Measurements from ENCODE around the gene VSNL1. TPM values are rescaled to one million over a fixed set of nuclear protein-coding genes. Genes with fewer than 3 reads are reported as not detected.

VSNL1 gene
- total and polyA plus RNA-seq, 10 of the 15 experiments (the other 5 are each of a cell fraction or from before 2014, with no cell fraction given), result 0.04 to 0.30 (median 0.12) TPM; not detected in 4

GRCh38 chr2:17599617-17600016 is 59.1 kb downstream of the VSNL1 start:
- H3K36me3 ChIP-seq (ENCODE audit: control insufficient read depth in 2 of 2, insufficient read depth in 2 of 2, low read length in 1 of 2), result no peaks in the 10 kb centered on the region
- no peak overlapping the region for H3K4me3 ChIP-seq
- no peak overlapping the region for H3K4me2 ChIP-seq (ENCODE audit: control insufficient read depth, insufficient read depth)
- ChIA-PET POLR2A (no interaction called here), CTCF (no interaction called here), RAD21 (ENCODE audit: unreplicated experiment) (no interaction called here), SMC1A (ENCODE audit: uncharacterized antibody, unreplicated experiment) (interaction anchor here (1.3 to 1.9 kb wide), 2 partner anchors 8 to 26 kb away, joined by 3 to 7 read pairs; no protein-coding TSS in a partner anchor)
- no peaks in the 10 kb centered on the region for H3K9me3 ChIP-seq (replicated peaks; ENCODE audit: control insufficient read depth, insufficient read depth, low read length)
- H4K20me1 ChIP-seq (ENCODE audit: control insufficient read depth, insufficient read depth), result no peaks in the 10 kb centered on the region
- H3K9ac ChIP-seq (ENCODE audit: control insufficient read depth, insufficient read depth, low read length), result no peak overlapping the region
- WGBS (ENCODE audit: insufficient coverage, insufficient replicate concordance, low lambda C conversion rate, missing lambda C conversion rate), result 7% methylated on average over 1 of the region's 1 CpG
- in situ Hi-C loops (cut with MboI) (no loop called here), intact Hi-C loops (cut with micrococcal nuclease; ENCODE audit: unreplicated experiment) (no loop called here)
- DNase-seq (ENCODE audit: low read depth, low spot score) (no peak), FAIRE-seq (no peak), ATAC-seq (no peak)
- H2AFZ ChIP-seq (ENCODE audit: control insufficient read depth, low read depth, low read length), result no peak overlapping the region
- BruUV-seq (replicated peaks), result no TSS peak
- TF ChIP-seq MEF2B (IDR thresholded peaks at IDR 0.05; ENCODE audit: partially characterized antibody, poor library complexity, severe bottlenecking) (no peak), IRF4 (IDR thresholded peaks at IDR 0.05; ENCODE audit: low read depth, low read length) (no peak), JUNB (IDR thresholded peaks at IDR 0.05) (no peak), MTA3 (IDR thresholded peaks at IDR 0.05; ENCODE audit: borderline replicate concordance, low read length) (no peak), ESRRA (IDR thresholded peaks at IDR 0.05; ENCODE audit: low read length) (no peak), RAD21 (IDR thresholded peaks at IDR 0.05; ENCODE audit: insufficient read depth, low read depth, low read length) (no peak), POLR2AphosphoS2 (IDR thresholded peaks at IDR 0.05; ENCODE audit: low read depth, low read length) (no peak)
- TF ChIP-seq, protein P1, sequence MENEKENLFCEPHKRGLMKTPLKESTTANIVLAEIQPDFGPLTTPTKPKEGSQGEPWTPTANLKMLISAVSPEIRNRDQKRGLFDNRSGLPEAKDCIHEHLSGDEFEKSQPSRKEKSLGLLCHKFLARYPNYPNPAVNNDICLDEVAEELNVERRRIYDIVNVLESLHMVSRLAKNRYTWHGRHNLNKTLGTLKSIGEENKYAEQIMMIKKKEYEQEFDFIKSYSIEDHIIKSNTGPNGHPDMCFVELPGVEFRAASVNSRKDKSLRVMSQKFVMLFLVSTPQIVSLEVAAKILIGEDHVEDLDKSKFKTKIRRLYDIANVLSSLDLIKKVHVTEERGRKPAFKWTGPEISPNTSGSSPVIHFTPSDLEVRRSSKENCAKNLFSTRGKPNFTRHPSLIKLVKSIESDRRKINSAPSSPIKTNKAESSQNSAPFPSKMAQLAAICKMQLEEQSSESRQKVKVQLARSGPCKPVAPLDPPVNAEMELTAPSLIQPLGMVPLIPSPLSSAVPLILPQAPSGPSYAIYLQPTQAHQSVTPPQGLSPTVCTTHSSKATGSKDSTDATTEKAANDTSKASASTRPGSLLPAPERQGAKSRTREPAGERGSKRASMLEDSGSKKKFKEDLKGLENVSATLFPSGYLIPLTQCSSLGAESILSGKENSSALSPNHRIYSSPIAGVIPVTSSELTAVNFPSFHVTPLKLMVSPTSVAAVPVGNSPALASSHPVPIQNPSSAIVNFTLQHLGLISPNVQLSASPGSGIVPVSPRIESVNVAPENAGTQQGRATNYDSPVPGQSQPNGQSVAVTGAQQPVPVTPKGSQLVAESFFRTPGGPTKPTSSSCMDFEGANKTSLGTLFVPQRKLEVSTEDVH (IDR thresholded peaks at IDR 0.05; ENCODE audit: low read depth, partially characterized antibody), result no peak
- TF ChIP-seq, protein P2, sequence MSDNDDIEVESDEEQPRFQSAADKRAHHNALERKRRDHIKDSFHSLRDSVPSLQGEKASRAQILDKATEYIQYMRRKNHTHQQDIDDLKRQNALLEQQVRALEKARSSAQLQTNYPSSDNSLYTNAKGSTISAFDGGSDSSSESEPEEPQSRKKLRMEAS (IDR thresholded peaks at IDR 0.05; ENCODE audit: low read depth, low read length), result no peak
- H3K79me2 ChIP-seq (ENCODE audit: control insufficient read depth, insufficient read depth, low read length), result no peaks in the 10 kb centered on the region
- no peaks in the 10 kb centered on the region; a peak in 1 of 4 replicates for H3K27me3 ChIP-seq (replicated peaks in 1 of 2; ENCODE audit: control insufficient read depth in 2 of 2, insufficient read depth in 2 of 2, low read length in 1 of 2)
- no peak overlapping the region for H3K27ac ChIP-seq (ENCODE audit: control insufficient read depth, insufficient read depth)
- no peaks in the 10 kb centered on the region for H3K4me1 ChIP-seq (ENCODE audit: control insufficient read depth, insufficient read depth, low read length)

All from GM12878 (cell line).